ENCODE measurements around the gene SLC29A4.

Gene SLC29A4

DNA sequence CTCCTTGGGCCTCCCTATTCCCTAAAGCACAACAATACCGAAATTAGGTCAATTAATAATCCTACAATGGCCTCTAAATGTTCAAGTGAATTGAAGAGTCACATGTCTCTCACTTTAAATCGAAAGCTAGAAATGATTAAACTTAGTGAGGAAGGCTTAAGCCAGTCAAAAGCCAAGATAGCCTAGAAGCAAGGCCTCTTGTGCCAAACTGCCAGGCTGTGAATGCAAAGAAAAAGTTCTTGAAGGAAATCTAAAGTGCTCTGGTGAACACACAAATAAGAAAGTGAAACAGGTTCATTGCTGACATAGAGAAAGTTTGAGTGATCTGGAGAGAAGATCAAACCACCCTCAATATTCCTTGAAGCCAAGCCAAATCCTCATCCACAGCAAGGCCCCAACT is 57.2 kb downstream of the SLC29A4 start:
- in situ Hi-C loops (cut with HindIII; ENCODE audit: low sequenced_read_pairs) = no loop called here
- TF ChIP-seq, protein P1, sequence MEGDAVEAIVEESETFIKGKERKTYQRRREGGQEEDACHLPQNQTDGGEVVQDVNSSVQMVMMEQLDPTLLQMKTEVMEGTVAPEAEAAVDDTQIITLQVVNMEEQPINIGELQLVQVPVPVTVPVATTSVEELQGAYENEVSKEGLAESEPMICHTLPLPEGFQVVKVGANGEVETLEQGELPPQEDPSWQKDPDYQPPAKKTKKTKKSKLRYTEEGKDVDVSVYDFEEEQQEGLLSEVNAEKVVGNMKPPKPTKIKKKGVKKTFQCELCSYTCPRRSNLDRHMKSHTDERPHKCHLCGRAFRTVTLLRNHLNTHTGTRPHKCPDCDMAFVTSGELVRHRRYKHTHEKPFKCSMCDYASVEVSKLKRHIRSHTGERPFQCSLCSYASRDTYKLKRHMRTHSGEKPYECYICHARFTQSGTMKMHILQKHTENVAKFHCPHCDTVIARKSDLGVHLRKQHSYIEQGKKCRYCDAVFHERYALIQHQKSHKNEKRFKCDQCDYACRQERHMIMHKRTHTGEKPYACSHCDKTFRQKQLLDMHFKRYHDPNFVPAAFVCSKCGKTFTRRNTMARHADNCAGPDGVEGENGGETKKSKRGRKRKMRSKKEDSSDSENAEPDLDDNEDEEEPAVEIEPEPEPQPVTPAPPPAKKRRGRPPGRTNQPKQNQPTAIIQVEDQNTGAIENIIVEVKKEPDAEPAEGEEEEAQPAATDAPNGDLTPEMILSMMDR (IDR thresholded peaks at IDR 0.05; ENCODE audit: low read depth, low read length, missing control alignments) = no peak
- no peak overlapping the region for H3K4me3 ChIP-seq (ENCODE audit: low read depth, low read length)
- no peak for DNase-seq (ENCODE audit: low read depth)

- no peak for DNase-seq (ENCODE audit: low read depth)
- in situ Hi-C loops (cut with HindIII; ENCODE audit: low sequenced_read_pairs) = no loop called here
- no peak overlapping the region for H3K4me3 ChIP-seq (ENCODE audit: low read depth, low read length)
- TF ChIP-seq, protein P1 (IDR thresholded peaks at IDR 0.05; ENCODE audit: low read depth, low read length, missing control alignments) = no peak
These were observed 59.9 kb downstream of the SLC29A4 start for GRCh38 chr7:5342631-5343030.

DNA sequence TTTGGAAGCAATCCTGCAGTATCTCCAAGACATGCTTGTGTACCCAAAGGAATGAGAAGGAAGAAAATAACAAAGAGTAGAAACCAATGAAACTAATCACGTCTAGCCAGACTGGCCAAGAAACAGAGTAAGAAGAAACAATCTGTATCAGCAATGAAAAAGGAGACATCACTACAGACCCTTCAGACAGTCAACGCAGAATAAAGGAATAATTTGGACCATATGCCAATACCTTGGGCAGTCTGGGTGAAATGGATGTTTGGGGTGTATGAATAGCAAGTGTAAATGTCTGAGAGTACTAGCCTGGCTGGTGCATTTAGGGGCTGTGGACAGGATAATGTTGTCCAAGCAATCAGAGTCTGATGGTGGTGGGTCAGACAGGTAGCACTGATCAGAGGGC is 61.1 kb downstream of the SLC29A4 start:
- TF ChIP-seq, protein P1 (IDR thresholded peaks at IDR 0.05; ENCODE audit: low read depth, low read length, missing control alignments) = no peak
- in situ Hi-C loops (cut with HindIII; ENCODE audit: low sequenced_read_pairs) = no loop called here
- no peak for DNase-seq (ENCODE audit: low read depth)
- no peak overlapping the region for H3K4me3 ChIP-seq (ENCODE audit: low read depth, low read length)

DNA sequence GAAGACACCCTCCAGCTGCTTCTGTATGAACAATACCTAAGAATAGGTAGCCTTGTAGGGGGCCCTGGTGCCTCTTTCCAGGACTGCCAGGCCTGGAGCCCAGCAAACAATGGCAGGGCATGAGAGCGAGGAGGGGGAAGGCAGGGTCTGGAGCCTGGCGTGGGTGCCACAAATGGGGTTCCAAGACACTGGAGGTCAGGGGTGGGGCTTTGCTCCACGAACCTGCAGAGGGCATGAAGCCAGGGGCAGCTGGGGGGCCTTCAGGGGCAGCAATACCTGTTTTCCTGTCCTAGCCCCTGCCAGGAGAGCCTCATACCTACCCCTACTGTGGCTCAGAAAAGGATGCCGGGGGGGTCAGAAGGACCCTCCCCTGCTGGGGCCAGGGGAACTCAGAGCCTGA is 61.6 kb downstream of the SLC29A4 start:
- no peak overlapping the region for H3K4me3 ChIP-seq (ENCODE audit: low read depth, low read length)
- DNase-seq (ENCODE audit: low read depth) = no peak

GRCh38 chr7:5345171-5345570 is 62.4 kb downstream of the SLC29A4 start:
- in situ Hi-C loops (cut with HindIII; ENCODE audit: low sequenced_read_pairs) = no loop called here
- no peak overlapping the region for H3K4me3 ChIP-seq (ENCODE audit: low read depth, low read length)
- TF ChIP-seq, protein P1 (IDR thresholded peaks at IDR 0.05; ENCODE audit: low read depth, low read length, missing control alignments) = no peak
- no peak for DNase-seq (ENCODE audit: low read depth)

More for the DNA sequence above, 61.6 kb downstream of the SLC29A4 start:
- TF ChIP-seq, protein P1 (IDR thresholded peaks at IDR 0.05; ENCODE audit: low read depth, low read length, missing control alignments) = no peak
- in situ Hi-C loops (cut with HindIII; ENCODE audit: low sequenced_read_pairs) = no loop called here

DNA sequence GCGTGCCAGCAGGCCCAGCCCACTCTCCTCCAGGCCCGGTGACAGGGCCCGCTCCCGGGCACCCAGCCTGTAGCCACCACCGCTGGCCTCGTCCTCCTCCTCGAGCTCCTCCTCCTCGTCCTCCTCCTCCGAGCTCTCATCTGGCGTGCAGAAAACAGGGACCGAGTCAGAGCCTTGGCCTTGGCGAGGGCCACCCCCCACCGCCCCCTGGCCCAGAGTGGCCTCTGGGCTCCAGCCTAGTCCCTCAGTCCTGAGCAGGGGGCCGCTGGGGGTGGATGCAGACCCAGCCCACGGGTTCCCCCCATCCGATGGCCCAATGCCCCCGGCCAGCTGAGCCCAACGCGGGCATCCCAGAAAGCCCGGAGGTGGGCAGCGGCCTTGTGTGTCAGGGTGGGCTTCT is 62.9 kb downstream of the SLC29A4 start:
- no peak for DNase-seq (ENCODE audit: low read depth)

More for the DNA sequence above, 62.9 kb downstream of the SLC29A4 start:
- H3K4me3 ChIP-seq (ENCODE audit: low read depth, low read length) = no peak overlapping the region
- in situ Hi-C loops (cut with HindIII; ENCODE audit: low sequenced_read_pairs) = no loop called here
- TF ChIP-seq, protein P1 (IDR thresholded peaks at IDR 0.05; ENCODE audit: low read depth, low read length, missing control alignments) = no peak
